ENCODE results near the gene PCDHB10.
"Not testable (repeated sequence)": the region's sequence is repeated elsewhere in the genome, so short reads cannot be mapped to it uniquely, and the experiment has no call there.

PCDHB10 gene

GRCh38 chr5:141192110-141192725 is at the start of gene PCDHB10:
PCDHB10 (plus strand) TSS chr5:141192353; CDS start chr5:141192553, 200 bp downstream.
- DNase-seq: peak; percentile 17

DNA sequence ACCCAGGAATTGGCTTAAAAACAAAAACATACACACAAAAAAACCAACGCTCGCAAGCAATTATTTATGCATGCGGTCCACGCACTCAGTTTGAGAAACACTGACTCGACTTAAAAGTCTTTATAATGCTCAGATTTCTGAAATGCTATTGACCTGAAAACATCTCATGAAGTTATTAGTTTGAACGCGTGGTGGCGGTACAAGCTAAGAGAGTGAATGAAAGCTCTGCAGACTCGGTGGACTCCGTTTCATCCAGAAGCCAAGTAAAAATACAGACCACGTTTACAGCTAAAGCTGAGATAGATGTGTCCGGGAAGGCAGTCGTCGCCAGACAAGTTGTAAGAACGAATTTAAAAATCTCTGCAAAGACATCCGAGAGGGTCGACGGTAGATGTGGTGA is 42.3 kb upstream of the PCDHB10 start, which contains the start of gene PCDHB6:
Gene PCDHB6, plus strand, starts transcription at position 246 of the 400 bp plus-strand sequence. CDS start 201 bp downstream, outside the sequence.
- DNase-seq: no peak

- no peak for DNase-seq
Measured at GRCh38 chr5:141150224-141150992, 41.7 kb upstream of the PCDHB10 start.

DNA sequence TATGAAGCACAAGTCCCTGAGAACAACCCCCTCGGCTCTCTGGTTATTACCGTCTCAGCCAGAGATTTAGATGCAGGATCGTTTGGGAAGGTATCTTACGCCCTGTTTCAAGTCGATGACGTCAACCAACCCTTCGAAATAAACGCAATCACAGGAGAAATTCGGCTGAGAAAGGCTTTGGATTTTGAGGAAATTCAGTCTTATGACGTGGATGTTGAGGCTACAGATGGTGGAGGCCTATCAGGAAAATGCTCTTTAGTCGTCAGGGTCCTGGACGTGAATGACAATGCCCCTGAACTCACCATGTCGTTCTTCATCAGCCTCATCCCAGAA is 41.2 kb upstream of the PCDHB10 start:
- DNase-seq: no peak

DNA sequence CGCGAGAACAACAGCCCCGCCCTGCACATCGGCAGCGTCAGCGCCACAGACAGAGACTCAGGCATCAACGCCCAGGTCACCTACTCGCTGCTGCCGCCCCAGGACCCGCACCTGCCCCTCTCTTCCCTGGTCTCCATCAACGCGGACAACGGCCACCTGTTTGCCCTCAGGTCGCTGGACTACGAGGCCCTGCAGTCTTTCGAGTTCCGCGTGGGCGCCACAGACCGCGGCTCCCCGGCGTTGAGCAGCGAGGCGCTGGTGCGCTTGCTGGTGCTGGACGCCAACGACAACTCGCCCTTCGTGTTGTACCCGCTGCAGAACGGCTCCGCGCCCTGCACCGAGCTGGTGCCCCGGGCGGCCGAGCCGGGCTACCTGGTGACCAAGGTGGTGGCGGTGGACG is 40.5 kb upstream of the PCDHB10 start:
- DNase-seq: not testable (repeated sequence)

- DNase-seq: not testable (repeated sequence)
Measured at GRCh38 chr5:141152096-141152495, 40.1 kb upstream of the PCDHB10 start.

DNA sequence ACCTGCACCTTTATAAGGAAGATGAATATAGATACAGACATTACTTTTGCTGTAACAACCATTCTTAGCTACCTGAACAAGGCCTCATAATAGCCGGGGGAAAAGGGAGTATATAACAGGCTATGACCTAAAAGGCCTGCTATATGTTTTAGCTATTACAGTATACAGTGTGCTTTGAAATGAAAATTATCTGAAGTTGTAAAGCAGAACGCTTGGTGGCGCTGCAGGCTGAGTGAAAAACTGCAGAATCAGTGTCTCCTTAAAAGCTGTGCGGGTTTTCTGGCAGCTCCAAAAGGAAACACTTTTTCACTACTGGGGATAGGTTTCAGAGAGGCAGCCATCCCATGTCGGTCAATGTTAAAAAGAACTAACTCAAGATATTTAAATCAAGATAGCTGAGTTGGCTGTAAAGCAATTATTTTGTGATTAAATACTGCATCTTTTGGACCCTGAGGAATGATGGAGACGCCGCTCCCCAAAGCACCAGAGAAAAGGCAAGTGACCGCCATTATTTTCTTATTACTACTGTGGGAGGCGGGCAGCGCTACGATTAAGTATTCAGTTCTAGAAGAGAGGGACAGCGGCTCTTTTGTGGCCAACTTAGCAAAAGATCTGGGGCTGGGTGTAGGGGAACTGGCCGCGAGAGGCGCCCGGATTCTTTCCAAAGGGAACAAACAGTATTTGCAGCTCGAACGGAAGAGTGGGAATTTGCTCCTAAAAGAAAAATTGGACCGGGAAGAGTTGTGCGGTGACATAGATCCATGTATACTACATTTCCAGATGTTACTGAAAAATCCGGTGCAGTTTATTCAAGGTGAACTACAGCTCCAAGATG is 36.4 kb upstream of the PCDHB10 start:
- no peak for DNase-seq

DNA sequence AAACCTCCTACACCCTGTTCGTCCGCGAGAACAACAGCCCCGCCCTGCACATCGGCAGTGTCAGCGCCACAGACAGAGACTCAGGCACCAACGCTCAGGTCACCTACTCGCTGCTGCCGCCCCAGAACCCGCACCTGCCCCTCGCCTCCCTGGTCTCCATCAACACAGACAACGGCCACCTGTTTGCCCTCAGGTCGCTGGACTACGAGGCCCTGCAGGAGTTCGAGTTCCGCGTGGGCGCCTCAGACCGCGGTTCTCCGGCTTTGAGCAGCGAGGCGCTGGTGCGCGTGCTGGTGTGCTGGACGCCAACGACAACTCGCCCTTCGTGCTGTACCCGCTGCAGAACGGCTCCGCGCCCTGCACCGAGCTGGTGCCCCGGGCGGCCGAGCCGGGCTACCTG is 34.8 kb upstream of the PCDHB10 start:
- not testable (repeated sequence) for DNase-seq

DNA sequence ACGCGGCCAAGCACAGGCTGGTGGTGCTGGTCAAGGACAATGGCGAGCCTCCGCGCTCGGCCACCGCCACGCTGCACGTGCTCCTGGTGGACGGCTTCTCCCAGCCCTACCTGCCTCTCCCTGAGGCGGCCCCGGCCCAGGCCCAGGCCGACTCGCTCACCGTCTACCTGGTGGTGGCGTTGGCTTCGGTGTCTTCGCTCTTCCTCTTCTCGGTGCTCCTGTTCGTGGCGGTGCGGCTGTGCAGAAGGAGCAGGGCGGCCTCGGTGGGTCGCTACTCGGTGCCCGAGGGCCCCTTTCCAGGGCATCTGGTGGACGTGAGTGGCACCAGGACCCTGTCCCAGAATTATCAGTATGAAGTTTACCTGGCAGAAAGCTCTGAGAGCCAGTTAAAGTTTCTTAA is 34.3 kb upstream of the PCDHB10 start:
- DNase-seq: not testable (repeated sequence)

DNA sequence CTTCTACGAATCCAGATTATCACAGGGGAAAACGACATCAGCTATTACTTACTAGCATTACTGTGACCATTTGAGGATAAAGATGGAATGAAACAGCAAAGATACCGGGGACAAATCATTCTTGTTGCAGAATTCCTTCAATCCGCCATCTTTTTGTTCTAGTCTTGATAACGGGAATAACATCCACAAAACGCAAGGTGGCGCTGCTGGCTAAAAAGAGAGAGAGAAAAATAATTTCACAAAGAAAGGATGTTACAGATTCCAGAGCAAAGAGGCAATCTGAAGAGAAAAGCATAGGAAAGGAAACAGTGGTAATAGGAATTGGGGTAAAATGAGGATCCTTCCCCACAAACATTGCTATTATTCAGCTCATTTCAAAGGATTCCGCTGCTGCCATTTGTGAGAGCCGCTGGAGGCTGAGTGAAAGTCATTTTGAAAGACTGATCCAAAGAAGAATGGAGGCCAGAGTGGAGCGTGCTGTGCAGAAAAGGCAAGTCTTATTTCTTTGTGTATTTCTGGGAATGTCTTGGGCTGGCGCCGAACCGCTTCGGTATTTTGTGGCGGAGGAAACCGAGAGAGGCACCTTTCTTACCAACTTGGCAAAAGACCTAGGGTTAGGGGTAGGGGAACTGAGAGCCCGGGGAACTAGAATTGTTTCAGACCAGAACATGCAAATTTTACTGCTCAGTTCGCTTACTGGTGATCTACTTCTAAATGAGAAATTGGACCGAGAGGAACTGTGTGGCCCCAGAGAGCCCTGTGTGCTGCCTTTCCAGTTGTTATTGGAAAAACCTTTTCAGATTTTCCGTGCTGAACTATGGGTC is 19.6 kb upstream of the PCDHB10 start, which contains the start of gene PCDHB7:
Gene PCDHB7, plus strand, starts transcription at position 264 of the 824 bp plus-strand sequence. Its CDS starts 192 bp downstream, at position 456.
- DNase-seq: no peak

- not testable (repeated sequence) for DNase-seq
Measured at GRCh38 chr5:141174291-141175104, 17.7 kb upstream of the PCDHB10 start.

DNA sequence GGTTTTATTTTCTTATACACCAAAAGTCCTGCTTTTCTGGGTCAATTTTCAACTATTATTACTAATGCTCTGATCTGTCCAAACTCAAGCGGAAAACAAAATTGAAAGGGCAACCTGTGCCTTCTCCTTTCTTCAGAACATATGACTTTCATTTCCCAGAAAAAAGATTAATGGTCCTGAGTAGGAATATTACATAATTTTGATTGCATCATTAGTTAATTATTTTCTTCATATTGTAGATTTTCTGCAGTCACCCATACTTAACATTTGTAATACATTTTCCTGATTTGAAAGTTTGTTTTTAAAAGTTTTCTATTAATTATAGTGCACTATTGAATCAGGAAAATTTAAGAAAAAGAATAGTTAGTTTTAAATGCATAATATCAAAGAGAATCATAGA is 16.2 kb upstream of the PCDHB10 start:
- DNase-seq: no peak

DNA sequence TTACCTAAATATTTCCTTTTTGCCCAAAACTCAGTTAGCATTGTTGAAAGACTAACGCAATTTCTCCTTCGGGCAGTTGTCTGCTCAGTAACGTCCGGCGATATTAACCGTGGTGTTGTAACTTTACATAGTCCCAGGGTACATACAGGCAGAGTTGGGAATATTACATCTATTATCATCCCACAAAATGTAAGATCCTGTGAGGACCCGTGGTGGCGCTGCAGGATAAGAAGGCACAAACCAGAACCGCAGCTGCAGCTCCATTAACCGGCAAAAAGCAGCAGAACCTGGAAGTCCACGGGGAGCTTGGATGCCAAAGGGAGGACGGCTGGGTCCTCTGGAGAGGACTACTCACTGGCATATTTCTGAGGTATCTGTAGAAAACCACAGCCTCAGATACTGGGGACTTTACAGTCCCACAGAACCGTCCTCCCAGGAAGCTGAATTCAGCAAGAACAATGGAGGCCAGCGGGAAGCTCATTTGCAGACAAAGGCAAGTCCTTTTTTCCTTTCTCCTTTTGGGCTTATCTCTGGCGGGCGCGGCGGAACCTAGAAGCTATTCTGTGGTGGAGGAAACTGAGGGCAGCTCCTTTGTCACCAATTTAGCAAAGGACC is 14.5 kb upstream of the PCDHB10 start, which contains the start of gene PCDHB8:
Gene PCDHB8, plus strand, starts transcription at position 214 of the 615 bp plus-strand sequence. Its CDS starts 245 bp downstream, at position 459.
- DNase-seq: not testable (repeated sequence)

- DNase-seq: not testable (repeated sequence)
Measured at GRCh38 chr5:141179371-141179770, 12.8 kb upstream of the PCDHB10 start.

GRCh38 chr5:141179876-141180275 is 12.3 kb upstream of the PCDHB10 start:
- DNase-seq: not testable (repeated sequence)

DNA sequence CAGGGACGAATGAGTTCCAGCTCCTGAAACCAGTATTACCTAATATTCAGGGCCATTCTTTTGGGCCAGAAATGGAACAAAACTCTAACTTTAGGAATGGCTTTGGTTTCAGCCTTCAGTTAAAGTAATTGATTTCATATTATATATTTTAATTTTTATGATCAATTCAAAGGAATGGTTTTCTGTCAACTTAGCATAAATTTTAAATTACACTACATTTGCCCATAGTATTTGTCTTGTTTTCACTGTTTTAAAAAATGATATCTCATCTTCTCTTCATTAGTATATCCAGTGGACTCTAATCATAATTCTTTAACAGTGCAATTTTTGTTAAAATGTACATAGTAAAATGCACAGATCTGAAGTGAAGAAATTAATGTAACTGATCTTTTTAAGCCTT is 11.8 kb upstream of the PCDHB10 start:
- no peak for DNase-seq

DNA sequence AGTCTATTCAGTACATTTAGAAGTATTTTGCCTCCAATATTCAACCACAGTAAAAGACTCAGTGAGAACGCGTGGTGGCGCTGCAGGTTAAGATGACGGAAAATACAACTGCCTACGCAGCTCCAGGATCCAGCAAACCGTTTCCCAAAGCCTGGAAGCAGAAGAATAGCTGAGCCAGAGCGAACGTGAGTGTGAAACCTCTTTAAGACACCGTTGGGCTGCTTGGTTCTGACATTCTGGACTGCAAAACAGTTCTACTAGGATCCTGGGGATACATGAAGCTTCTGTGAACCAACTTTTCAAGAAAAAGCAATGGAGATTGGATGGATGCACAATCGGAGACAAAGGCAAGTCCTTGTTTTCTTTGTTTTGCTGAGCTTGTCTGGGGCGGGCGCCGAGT is 9.9 kb upstream of the PCDHB10 start, which contains the start of gene PCDHB16:
Gene PCDHB16, plus strand, starts transcription at position 140 of the 400 bp plus-strand sequence. Its CDS starts 173 bp downstream, at position 313.
- DNase-seq: no peak

DNA sequence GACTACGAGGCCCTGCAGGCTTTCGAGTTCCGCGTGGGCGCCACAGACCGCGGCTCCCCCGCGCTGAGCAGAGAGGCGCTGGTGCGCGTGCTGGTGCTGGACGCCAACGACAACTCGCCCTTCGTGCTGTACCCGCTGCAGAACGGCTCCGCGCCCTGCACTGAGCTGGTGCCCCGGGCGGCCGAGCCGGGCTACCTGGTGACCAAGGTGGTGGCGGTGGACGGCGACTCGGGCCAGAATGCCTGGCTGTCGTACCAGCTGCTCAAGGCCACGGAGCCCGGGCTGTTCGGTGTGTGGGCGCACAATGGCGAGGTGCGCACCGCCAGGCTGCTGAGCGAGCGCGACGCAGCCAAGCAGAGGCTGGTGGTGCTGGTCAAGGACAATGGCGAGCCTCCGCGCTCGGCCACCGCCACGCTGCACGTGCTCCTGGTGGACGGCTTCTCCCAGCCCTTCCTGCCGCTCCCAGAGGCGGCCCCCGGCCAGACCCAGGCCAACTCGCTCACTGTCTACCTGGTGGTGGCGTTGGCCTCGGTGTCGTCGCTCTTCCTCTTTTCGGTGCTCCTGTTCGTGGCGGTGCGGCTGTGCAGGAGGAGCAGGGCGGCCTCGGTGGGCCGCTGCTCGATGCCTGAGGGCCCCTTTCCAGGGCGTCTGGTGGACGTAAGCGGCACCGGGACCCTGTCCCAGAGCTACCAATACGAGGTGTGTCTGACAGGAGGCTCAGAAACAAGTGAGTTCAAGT is 7.9 kb upstream of the PCDHB10 start:
- DNase-seq: not testable (repeated sequence)

- DNase-seq: no peak
Measured at GRCh38 chr5:141186897-141187512, 5.1 kb upstream of the PCDHB10 start, which contains the start of gene PCDHB9. PCDHB9 (plus strand) TSS chr5:141187161; CDS start chr5:141187319, 158 bp downstream.
